HepG2 (cell line): ENCODE data around the gene IFT80. TPM values are rescaled to one million over a fixed set of nuclear protein-coding genes. Genes with fewer than 3 reads are reported as not detected.

Experiments
- ATAC-seq: fragments of 200-7000 bp; cut with Tn5 transposase; 3 replicates; pipeline ENCODE4 v1.9.1; 2020; ENCODE audit warnings: mild to moderate bottlenecking, moderate library complexity
- BruUV-seq: library from RNA; stranded (reverse); fragments of 400-500 nt; replicated peaks from 2 replicates; lab custom pipeline; 2021; lab: Mats Ljungman, UMichigan
- CTCF ChIA-PET: fragments of 300-600 bp; formaldehyde crosslinking; extraction: SDS; loops from one replicate; lab custom pipeline; 2021; ENCODE audit warnings: low total read pairs, inconsistent platforms, low intra/inter-chr PET ratio; lab: Yijun Ruan, JAX
- POLR2A ChIA-PET: fragments of 350-600 bp; sonication (Branson Sonifier 250); formaldehyde crosslinking; loops from one replicate; lab custom pipeline; 2020; ENCODE audit warnings: antibody characterized with exemption, inconsistent platforms; lab: Yijun Ruan, JAX
- DNase-seq: peaks from one replicate; pipeline ENCODE4 v3.0.0-alpha.2; 2015; ENCODE audit warnings: low spot score
- FAIRE-seq: peaks from 3 replicates; lab custom pipeline; 2011; peaks lifted over from hg19 to GRCh38; lab: Jason Lieb, UNC
- H2AFZ ChIP-seq: one replicate; pipeline ENCODE4 v1.6.1; 2011; ENCODE audit warnings: low read length, inconsistent platforms
- H3K27ac ChIP-seq: fragments of 300-600 bp; 3 replicates; pipeline ENCODE4 v1.8.0; 2011; ENCODE audit warnings: mixed run types, mild to moderate bottlenecking, mixed read lengths, low read length, inconsistent platforms; ENCODE audit not compliant: insufficient read depth; ENCODE audit errors: extremely low read length
- H3K27me3 ChIP-seq, 2 experiments: fragments of 200-600 bp in 1 of 2; 2 replicates in 1 of 2; 3 replicates in 1 of 2; pipeline versions ENCODE4 v1.6.0 to v1.8.0; 2011; ENCODE audit warnings: low read length in 2 of 2, mild to moderate bottlenecking in 2 of 2, moderate library complexity in 2 of 2, inconsistent platforms in 1 of 2; ENCODE audit not compliant: insufficient read depth in 2 of 2, control insufficient read depth in 1 of 2
- H3K36me3 ChIP-seq, 2 experiments: fragments of 200-600 bp in 1 of 2; replicated peaks in 1 of 2; 2 replicates in 1 of 2; 3 replicates in 1 of 2; pipeline versions ENCODE4 v1.5.1 to v1.8.0; 2011; ENCODE audit warnings: low read length in 2 of 2, inconsistent platforms in 1 of 2; ENCODE audit not compliant: insufficient read depth in 2 of 2, control insufficient read depth in 1 of 2
- H3K4me1 ChIP-seq: 2 replicates; pipeline ENCODE4 v1.5.1; 2012; ENCODE audit warnings: low read length, inconsistent platforms; ENCODE audit not compliant: insufficient read depth
- H3K4me2 ChIP-seq: 2 replicates; pipeline ENCODE4 v1.6.0; 2011; ENCODE audit warnings: low read depth, low read length, inconsistent platforms
- H3K4me3 ChIP-seq, 3 experiments: fragments of 200-600 bp in 1 of 3; sonication (generic), shearing (Covaris generic) in 1 of 3; replicated peaks in 1 of 3; 2 replicates each; pipeline ENCODE4 v1.5.1; 2011 to 2016; ENCODE audit warnings: low read length in 3 of 3, inconsistent platforms in 2 of 3, low read depth in 2 of 3, mild to moderate bottlenecking in 2 of 3, control low read depth in 1 of 3, mixed read lengths in 1 of 3; ENCODE audit not compliant: insufficient read depth in 1 of 3
- H3K79me2 ChIP-seq: one replicate; pipeline ENCODE4 v1.6.1; 2011; ENCODE audit warnings: low read length, inconsistent platforms; ENCODE audit not compliant: insufficient read depth
- H3K9ac ChIP-seq: 2 replicates; pipeline ENCODE4 v1.6.0; 2011; ENCODE audit warnings: mild to moderate bottlenecking, low read depth, low read length, inconsistent platforms; ENCODE audit not compliant: insufficient read depth
- H3K9me3 ChIP-seq: 2 replicates; pipeline ENCODE4 v1.5.1; 2012; ENCODE audit warnings: mild to moderate bottlenecking, low read length
- H4K20me1 ChIP-seq: 2 replicates; pipeline ENCODE4 v1.6.0; 2011; ENCODE audit warnings: inconsistent platforms, mild to moderate bottlenecking, low read length, moderate library complexity; ENCODE audit not compliant: insufficient read depth
- CAMTA2 ChIP-seq: sonication (generic); formaldehyde crosslinking; IDR thresholded peaks from 2 replicates; pipeline ENCODE4 v1.4.0; 2020; ENCODE audit warnings: mild to moderate bottlenecking, missing genetic modification reagents, borderline replicate concordance
- CSRNP1 ChIP-seq: sonication (generic); formaldehyde crosslinking; IDR thresholded peaks from 2 replicates; pipeline ENCODE4 v1.8.1; 2023; ENCODE audit warnings: mild to moderate bottlenecking, missing genetic modification reagents
- FOXM1 ChIP-seq: sonication (generic); formaldehyde crosslinking; IDR thresholded peaks from 2 replicates; pipeline ENCODE4 v1.5.0; 2020; ENCODE audit warnings: missing genetic modification reagents
- GPN1 ChIP-seq: sonication (generic); formaldehyde crosslinking; IDR thresholded peaks from 2 replicates; pipeline ENCODE4 v1.5.1; 2020; ENCODE audit warnings: missing genetic modification reagents, borderline replicate concordance
- ONECUT2 ChIP-seq: sonication (generic); formaldehyde crosslinking; IDR thresholded peaks from 2 replicates; pipeline ENCODE4 v1.4.0; 2020; ENCODE audit warnings: missing genetic modification reagents
- RAD21 ChIP-seq: fragments of 450-650 bp; formaldehyde crosslinking; IDR thresholded peaks from 2 replicates; pipeline ENCODE4 v1.5.0; 2020; ENCODE audit warnings: mild to moderate bottlenecking
- SSRP1 ChIP-seq: IDR thresholded peaks from 2 replicates; pipeline ENCODE4 v1.6.1; 2016; ENCODE audit warnings: control low read depth
- TCF12 ChIP-seq, 2 experiments: fragments of 450-650 bp in 1 of 2; sonication (generic) in 1 of 2; formaldehyde crosslinking in 1 of 2; IDR thresholded peaks; 2 replicates each; pipeline versions ENCODE4 v1.6.1 to v1.8.0; 2017 to 2022; ENCODE audit warnings: antibody characterized with exemption in 1 of 2, mild to moderate bottlenecking in 1 of 2, missing genetic modification reagents in 1 of 2, moderate library complexity in 1 of 2
- TFAP4 ChIP-seq: sonication (generic); IDR thresholded peaks from 2 replicates; pipeline ENCODE4 v1.6.1; 2016; ENCODE audit warnings: low read depth, borderline replicate concordance
- TFE3 ChIP-seq: IDR thresholded peaks from 2 replicates; pipeline ENCODE4 v1.6.1; 2016
- U2AF1 ChIP-seq: fragments of 200-400 bp; formaldehyde crosslinking; optimal IDR thresholded peaks from 2 replicates; pipeline ENCODE3; 2017; ENCODE audit warnings: mild to moderate bottlenecking, low read depth, low read length
- ZNF234 ChIP-seq: sonication (generic); formaldehyde crosslinking; conservative IDR thresholded peaks from 2 replicates; pipeline ENCODE4 v1.5.1; 2020; ENCODE audit warnings: mild to moderate bottlenecking, missing genetic modification reagents
- ZNF337 ChIP-seq: sonication (generic); formaldehyde crosslinking; IDR thresholded peaks from 2 replicates; pipeline ENCODE4 v1.5.1; 2020; ENCODE audit warnings: missing genetic modification reagents, low read depth, mild to moderate bottlenecking, borderline replicate concordance
- ZNF724P ChIP-seq: sonication (generic); formaldehyde crosslinking; IDR thresholded peaks from 2 replicates; pipeline ENCODE4 v1.8.0; 2022; ENCODE audit warnings: missing genetic modification reagents, borderline replicate concordance
- ZNF768 ChIP-seq: sonication (generic); formaldehyde crosslinking; IDR thresholded peaks from 2 replicates; pipeline ENCODE4 v1.4.0; 2020; ENCODE audit warnings: missing genetic modification reagents
- WGBS: methylation state at CpG from one replicate; pipeline ENCODE4 v1.1.6; 2017; ENCODE audit warnings: low lambda C conversion rate; 5-methylcytosine and 5-hydroxymethylcytosine counted together
- in situ Hi-C: cut with HindIII; loops from 2 replicates; pipeline ENCODE4 v1.10.0; 2017; ENCODE audit warnings: low pct_unique_long_range_greater_than_20kb; ENCODE audit not compliant: extremely low pct_ligation_motif_present
- intact Hi-C: fragments of 100-400 bp; cut with micrococcal nuclease; formaldehyde crosslinking; loops from one replicate; pipeline ENCODE4 v1.10.0; 2022; ENCODE audit not compliant: unreplicated experiment
- polyA plus RNA-seq, 8 experiments: library from polyadenylated mRNA; depleted of rRNA in 3 of 8; stranded (reverse) in 7 of 8; unstranded in 1 of 8; fragments of >200 nt; fragmentation: Illumina TruSeq in 4 of 8; extraction: Trizol in 4 of 8; gene quantifications; 2 replicates each; pipeline versions ENCODE4 v1.2.1 to v1.2.3, GENCODE V29; 2011 to 2016; ENCODE audit warnings: low read depth in 4 of 8, missing spikeins in 1 of 8, mixed read lengths in 1 of 8; ENCODE audit not compliant: insufficient read depth in 1 of 8
- total RNA-seq, 5 experiments: library from RNA; depleted of rRNA; stranded (reverse); fragments of >200 nt; fragmentation: Illumina TruSeq; extraction: Trizol; gene quantifications; 2 replicates each; pipeline ENCODE4 v1.2.3, GENCODE V29; 2016; ENCODE audit warnings: low read depth in 1 of 5

Gene IFT80
- total and polyA plus RNA-seq, 2 of the 13 experiments (the other 11 are each of a cell fraction or from before 2014, with no cell fraction given) = 11.4 to 15.7 TPM

- BruUV-seq = no TSS peak
- WGBS = 25% methylated on average over 3 of the region's 3 CpGs
- no peak overlapping the region for H3K4me2 ChIP-seq
- no peak overlapping the region for H3K9ac ChIP-seq
- CTCF ChIA-PET = no interaction called here
- intact Hi-C loops (no loop called here), in situ Hi-C loops (no loop called here)
- no peak overlapping the region for H3K4me3 ChIP-seq
- ATAC-seq (no peak), FAIRE-seq (no peak), DNase-seq (no peak)
- TF ChIP-seq FOXM1 (CRISPR knock-in tag) (no peak), RAD21 (CRISPR knock-in tag) (no peak), ZNF724P (CRISPR knock-in tag) (no peak), TCF12 (IDR thresholded peaks at IDR 0.05) (no peak), TCF12 (CRISPR knock-in tag; IDR thresholded peaks at IDR 0.05) (no peak), ZNF768 (CRISPR knock-in tag) (no peak), ZNF234 (no peak), CAMTA2 (CRISPR knock-in tag) (no peak), SSRP1 (no peak), U2AF1 (no peak)
- H3K4me1 ChIP-seq = no peaks in the 10 kb centered on the region
- H3K27me3 ChIP-seq = peaks cover 0 to under 1% of the 10 kb centered on the region in 2 experiments; a peak in 2 of 5 replicates
- H3K27ac ChIP-seq = no peak overlapping the region
- no peaks in the 10 kb centered on the region for H3K79me2 ChIP-seq
- H2AFZ ChIP-seq = no peak overlapping the region
- no peaks in the 10 kb centered on the region for H3K36me3 ChIP-seq
- no peaks in the 10 kb centered on the region for H4K20me1 ChIP-seq
- POLR2A ChIA-PET = no interaction called here
- H3K9me3 ChIP-seq = no peaks in the 10 kb centered on the region
These were observed 167.0 kb downstream of the IFT80 start for GRCh38 chr3:160232014-160232413.

GRCh38 chr3:160227419-160227818 is 171.6 kb downstream of the IFT80 start:
- no peak for FAIRE-seq
- no peaks in the 10 kb centered on the region for H3K9me3 ChIP-seq
- no peak overlapping the region for H3K4me2 ChIP-seq
- ATAC-seq = no peak
- H3K27ac ChIP-seq = no peak overlapping the region
- intact Hi-C loops (loop anchor here (5.0 kb wide), 3 partner anchors 105 to 195 kb away; no protein-coding TSS in a partner anchor), in situ Hi-C loops (no loop called here)
- peaks cover 8 to 28% of the 10 kb centered on the region in 2 experiments for H3K27me3 ChIP-seq
- 46% methylated on average over 3 of the region's 3 CpGs for whole genome bisulfite sequencing
- no peaks in the 10 kb centered on the region for H3K79me2 ChIP-seq
- no peak overlapping the region for H3K4me3 ChIP-seq
- no peak for DNase-seq
- H3K4me1 ChIP-seq = peaks cover 13% of the 10 kb centered on the region
- no peak overlapping the region for H3K9ac ChIP-seq
- ChIA-PET CTCF (interaction anchor here (0.6 kb wide), 1 partner anchor 272 kb away, joined by 3 read pairs; no protein-coding TSS in a partner anchor), POLR2A (no interaction called here)
- no TSS peak for BruUV-seq
- H2AFZ ChIP-seq = no peak overlapping the region
- no peaks in the 10 kb centered on the region for H4K20me1 ChIP-seq
- H3K36me3 ChIP-seq = no peaks in the 10 kb centered on the region
- TF ChIP-seq TFE3 (CRISPR knock-in tag) (no peak), GPN1 (no peak), ZNF337 (CRISPR knock-in tag) (no peak), ONECUT2 (no peak), TFAP4 (no peak), CSRNP1 (CRISPR knock-in tag) (no peak)
